HepG2 (cell line): ENCODE measurements around the gene PEX12.

Source experiments
- BHLHE40 ChIP-seq: IDR thresholded peaks from 2 replicates; pipeline ENCODE4 v1.6.1; 2011; ENCODE audit warnings: low read length, improper control_type of control experiment
- TF ChIP-seq, protein P1 (sequence below): sonication (generic); formaldehyde crosslinking; IDR thresholded peaks from 2 replicates; pipeline ENCODE4 v1.5.0; 2020; ENCODE audit warnings: mild to moderate bottlenecking, missing genetic modification reagents, moderate library complexity

DNA sequence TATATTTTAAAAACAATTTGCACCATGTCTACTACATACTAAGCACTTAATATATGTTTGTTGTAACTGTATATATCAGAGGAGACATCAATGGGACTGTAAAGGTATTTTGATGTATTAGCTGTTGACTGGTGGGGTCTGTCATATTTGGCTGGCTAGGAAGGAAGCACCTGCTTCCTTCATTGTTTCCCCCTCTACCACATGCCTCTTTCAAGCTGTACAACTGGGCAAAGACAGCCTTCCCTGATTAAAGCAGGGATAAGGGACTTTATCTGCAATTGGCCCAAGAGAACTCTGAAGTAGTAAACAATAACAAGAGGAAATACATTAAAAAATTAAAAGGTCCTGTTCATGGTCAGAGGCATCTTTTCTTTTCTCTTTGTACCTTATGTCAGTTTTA lies 35.4 kb downstream of the PEX12 start:
- no peak for TF ChIP-seq BHLHE40
- TF ChIP-seq, protein P1, sequence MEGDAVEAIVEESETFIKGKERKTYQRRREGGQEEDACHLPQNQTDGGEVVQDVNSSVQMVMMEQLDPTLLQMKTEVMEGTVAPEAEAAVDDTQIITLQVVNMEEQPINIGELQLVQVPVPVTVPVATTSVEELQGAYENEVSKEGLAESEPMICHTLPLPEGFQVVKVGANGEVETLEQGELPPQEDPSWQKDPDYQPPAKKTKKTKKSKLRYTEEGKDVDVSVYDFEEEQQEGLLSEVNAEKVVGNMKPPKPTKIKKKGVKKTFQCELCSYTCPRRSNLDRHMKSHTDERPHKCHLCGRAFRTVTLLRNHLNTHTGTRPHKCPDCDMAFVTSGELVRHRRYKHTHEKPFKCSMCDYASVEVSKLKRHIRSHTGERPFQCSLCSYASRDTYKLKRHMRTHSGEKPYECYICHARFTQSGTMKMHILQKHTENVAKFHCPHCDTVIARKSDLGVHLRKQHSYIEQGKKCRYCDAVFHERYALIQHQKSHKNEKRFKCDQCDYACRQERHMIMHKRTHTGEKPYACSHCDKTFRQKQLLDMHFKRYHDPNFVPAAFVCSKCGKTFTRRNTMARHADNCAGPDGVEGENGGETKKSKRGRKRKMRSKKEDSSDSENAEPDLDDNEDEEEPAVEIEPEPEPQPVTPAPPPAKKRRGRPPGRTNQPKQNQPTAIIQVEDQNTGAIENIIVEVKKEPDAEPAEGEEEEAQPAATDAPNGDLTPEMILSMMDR: no peak
